ENCODE data around the gene CMTM1.

Gene CMTM1, protein sequence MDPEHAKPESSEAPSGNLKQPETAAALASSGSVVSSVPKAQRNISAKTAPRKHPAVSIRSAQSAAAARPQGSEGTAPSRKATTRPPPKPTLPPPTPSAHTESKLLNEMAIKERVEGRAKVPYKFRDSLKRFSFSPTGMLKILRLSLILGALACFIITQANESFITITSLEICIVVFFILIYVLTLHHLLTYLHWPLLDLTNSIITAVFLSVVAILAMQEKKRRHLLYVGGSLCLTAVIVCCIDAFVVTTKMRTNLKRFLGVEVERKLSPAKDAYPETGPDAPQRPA

DNA sequence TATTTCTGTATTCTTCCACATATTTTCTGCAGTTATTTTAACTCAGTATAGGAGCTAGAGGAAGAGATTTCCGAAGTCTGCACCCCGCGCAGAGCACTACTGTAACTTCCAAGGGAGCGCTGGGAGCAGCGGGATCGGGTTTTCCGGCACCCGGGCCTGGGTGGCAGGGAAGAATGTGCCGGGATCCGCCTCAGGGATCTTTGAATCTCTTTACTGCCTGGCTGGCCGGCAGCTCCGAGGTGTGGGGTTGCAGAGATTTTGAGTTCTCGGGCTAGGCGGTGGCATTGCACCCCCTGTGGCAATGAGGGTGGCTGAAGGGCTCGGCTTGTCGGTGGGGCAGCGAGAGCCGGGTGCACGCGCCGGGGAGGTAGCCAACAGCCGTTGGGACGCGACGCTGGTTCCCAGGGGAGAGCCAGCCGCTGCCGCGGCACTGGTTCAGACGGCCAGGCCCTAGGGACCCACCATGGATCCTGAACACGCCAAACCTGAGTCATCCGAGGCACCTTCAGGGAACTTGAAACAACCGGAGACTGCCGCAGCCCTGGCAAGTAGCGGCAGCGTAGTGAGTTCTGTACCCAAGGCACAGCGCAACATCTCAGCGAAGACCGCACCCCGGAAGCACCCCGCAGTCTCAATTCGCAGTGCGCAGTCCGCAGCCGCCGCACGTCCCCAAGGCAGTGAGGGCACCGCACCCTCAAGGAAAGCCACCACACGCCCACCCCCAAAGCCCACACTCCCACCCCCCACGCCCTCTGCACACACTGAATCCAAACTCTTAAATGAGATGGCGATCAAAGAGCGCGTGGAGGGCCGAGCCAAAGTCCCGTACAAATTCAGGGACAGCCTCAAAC, at the start of gene CMTM1:
TSS of gene CMTM1 (plus strand) at position 389 of the 851 bp plus-strand sequence. CDS start at position 464, 75 bp downstream.
- no peak for DNase-seq (ENCODE audit: low read depth in 2 of 2)

DNA sequence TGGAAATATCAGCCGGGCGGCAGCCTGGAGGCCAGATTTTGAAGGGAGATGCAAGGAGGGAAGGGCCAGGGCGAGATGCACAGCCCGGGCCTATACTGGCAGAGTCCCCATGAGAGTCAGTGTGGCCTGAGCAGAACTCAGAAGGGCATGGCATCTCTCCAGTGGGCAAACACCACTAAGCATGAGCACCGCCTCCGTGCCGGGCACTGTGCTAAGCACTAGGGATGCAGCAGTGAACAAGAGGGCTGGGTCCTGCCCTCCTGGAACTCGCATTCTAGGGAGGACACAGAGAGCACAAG, 49.8 kb upstream of the CMTM1 start:
- DNase-seq (ENCODE audit: low read depth in 2 of 2), result no peak

DNA sequence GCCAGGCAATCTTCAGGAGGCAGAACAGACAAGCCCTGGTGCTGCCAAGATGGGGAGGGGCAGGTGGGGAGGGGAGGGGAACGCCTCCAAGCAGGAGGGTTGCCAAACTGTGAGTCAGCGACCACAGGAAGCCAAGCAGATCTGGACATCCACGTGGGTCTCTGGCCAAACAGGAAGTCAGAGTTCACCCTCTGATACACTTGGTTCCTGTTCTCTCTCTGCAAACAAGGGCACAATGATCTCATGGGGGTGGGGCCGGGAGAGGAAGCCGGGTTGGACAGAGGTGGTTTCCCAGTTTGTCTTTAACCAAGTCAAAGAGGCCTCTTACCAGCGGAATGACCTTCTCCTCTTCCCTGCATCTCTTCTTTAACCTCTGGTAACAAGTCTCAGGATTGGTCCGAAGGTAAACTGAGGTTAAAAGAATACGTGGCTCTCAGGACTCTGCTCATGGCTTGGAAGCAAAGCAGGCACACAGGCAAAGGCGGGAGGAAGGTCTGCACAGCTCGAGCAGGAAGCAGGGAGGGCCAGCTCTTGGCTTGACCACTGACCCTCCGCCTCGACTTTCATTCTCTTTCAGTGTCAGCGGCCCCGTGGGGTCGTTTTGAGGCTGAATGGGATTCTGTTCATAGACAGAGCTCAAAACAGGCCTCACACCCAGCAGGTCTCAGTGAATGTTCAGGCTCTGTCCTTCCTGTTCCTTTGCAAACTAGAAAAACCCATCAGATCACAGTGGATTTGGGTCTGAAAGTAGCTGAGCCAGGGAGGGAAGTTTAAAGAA, 49.2 kb upstream of the CMTM1 start:
- DNase-seq (ENCODE audit: low read depth in 2 of 2), result peak; percentile 78 to 80

DNA sequence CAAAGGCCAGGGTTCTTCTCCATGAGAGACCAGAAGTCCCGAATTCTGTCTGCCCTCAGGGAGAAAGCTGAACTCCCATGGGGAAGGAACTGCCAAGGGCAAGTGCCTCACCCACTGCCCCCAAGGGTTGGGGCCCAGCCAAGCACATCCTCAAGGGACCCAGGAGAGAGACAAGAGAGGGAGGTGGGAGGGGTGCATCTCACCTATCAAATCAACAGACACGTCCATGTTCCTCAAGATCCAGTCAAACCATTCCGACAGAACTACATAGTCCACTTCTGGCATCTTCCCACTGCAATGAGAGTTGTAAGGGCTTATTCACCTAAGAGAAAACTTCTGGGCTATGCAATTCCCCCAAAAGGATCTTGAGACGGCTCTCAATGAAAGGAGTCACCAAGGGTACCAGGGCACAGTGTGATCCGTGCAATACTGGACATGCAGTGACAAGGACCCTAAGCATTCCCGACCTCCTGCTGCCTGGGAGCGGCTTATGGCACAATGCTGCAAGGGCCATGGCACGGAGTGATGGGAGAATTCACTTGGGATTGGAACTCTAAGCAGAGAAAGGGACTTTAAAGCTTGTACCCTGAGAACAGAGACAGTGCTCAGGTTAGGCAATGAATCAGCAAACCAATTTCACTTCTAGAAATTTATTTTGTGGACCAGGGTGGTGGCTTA, 48.5 kb upstream of the CMTM1 start:
- DNase-seq (ENCODE audit: low read depth in 2 of 2), result no peak

DNA sequence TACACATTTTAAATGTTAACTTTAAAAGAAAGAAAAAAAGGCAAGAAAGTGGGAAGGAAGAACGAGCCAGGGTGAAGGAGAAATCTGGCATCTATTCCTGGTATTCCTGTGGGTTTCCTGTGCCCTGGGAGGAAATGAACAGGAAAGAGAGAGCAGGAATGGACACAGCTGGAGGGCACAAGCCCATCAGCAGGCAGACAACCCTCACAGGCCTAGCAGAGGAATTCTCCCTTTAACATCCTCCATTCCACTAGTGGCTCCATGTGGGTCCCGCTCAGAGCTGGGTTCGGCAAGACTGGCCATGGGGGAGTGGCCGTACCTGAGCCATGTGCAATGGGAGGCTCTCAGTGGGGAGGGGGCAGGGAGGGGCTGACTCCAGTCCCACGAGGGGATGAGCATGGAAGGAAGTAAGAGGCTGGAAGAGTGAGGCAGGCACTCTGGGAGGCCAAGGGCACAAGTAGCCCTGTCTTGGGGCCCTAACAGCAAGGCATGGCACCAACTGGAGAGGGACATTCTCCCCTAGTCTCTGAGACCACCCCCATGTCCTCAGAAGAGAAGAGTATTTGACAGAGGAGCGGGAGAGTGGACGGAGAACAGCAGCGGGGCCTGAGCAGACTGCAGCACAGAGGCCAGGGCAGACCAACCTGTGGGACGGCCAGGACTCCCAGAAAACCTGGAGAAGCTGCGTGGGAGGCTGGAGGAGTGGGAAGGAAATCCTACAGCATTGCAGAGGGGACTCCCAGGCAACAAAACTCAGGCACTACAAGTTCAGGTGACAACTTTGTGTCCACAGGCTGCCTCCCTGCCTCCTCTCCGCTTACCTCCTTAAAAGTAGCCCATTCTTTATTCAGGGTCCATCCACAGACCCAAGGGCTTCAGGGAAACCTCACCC, 46.5 kb upstream of the CMTM1 start:
- no peak for DNase-seq (ENCODE audit: low read depth in 2 of 2)

DNA sequence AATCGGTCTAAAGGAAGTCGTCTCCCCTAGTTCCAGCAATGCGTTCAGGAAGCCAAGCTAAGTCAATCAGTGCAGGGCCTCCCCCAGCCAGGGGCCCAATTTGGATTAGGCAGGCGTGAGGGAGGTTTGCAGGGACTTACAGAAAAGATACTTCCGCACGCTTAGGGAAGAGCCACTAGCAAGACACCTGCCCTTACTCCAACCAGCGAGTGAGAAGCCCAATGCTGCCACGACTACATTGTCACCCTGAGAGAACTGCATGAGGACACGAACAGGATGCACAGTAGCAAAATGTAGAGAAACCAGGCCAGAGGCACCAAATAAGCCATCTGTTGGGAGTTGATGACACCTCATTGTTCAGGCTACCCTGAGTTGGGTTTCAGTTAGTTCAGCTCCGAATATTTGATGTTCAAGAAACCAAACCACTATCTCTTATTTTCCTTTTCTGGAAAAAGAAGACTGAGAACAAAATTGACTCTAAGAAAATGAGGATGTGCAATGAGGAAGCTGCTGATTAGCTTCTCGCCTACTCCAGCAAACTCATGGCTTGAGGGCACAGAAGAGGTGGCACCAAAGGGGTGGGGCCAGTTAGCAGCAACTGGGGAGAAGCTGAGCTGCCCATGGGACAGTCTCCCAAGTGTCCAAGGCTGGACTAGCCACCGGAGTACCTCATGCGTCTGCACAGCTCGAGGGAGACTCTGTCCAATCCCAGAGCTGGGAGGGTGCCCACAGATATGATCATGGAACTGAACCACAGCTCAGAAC, 45.7 kb upstream of the CMTM1 start:
- DNase-seq (ENCODE audit: low read depth in 2 of 2), result no peak

DNA sequence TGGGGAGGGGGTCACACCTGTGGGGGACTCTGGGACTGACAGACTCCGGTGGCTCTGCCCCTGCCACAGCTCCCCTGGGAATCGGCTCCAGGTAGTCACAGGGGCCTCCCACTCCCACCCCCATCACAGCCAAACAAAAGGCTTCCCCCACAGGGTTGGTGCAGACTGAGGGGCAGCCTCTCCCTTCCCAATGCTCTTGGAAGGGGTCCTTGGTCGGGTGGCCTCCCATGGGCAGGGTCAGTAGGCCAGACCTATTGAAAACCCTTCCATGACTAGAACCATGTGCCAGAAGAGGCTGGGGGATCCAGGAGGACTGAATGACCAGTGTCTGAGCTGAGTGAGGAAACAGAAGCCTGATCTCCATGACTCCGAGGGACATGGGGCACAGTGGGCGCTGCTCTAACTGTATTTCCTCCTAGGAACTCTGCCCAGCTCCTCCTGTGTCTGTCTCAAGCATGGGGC, 45.0 kb upstream of the CMTM1 start:
- no peak for DNase-seq (ENCODE audit: low read depth in 2 of 2)

DNA sequence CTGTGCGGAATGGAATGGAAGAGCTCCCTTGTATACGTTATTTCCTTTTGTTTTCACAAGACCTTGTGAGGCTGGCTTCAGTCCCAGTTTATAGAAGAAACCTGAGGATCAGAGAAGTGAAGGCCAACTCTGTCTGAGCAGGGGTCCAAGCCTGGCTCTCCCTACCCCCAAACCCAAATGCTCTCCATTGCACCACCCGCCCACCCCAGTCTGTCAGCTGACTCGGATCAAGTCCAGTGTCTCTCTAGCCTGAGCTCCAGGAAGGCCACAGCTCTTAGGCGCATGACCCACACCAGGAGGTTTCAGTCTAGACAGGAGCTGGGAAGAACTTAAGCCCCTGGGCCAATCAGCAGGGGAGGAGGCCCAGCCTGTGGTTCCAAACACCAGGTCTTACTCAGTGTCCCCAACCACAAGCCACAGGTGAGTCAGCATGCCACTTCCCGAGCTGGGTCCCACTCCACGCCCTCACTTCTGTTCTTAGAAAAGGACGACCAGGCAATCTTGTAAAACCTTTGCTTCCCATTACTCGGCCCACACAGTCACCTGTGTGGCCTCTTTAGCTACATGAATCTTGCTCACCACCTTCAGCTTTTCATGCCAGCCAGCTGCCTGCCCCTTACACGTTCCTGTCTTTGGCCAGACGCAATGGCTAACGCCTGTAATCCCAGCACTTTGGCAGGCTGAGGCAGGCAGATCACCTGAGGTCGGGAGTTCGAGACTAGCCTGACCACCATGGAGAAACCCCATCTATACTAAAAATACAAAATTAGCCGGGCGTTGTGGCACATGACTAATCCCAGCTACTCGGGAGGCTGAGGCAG, 44.1 kb upstream of the CMTM1 start:
- DNase-seq (ENCODE audit: low read depth in 2 of 2), result peak; percentile 93 to 95

DNA sequence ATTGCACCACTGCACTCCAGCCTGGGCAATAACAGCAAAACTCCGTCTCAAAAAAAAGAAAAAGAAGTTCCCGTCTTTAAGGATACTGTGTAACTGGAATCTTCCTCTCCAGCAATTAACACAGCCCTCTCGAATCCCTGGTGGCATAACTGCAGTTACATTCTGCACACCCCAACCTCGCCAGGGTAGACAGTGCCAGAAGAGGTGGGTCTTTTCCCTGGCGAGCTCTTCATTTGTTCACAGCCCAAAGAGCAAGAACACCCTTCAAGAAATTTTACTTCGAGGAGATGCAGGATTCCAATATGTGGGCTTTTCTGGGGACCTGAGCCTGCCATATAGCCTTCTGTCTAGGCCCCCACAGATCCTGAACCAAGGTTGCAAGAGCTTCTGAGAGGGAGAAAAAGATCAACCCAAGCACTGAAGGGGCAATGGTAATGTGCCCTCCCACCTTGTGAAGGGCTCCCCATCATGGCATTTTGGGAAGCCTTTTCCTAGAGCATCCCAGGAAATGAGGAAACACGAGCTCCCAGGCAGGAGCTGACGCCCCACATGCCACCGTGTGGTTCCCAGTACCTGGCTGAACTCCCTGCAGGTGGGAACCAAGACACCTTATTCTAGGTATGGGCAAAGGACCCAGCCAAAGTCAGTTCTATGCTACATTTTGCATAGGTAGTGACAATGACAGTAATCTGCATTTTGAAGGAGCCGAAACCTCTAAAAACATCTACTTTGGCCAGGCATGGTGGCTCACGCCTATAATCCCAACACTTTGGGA, 43.2 kb upstream of the CMTM1 start:
- DNase-seq (ENCODE audit: low read depth in 2 of 2), result no peak

DNA sequence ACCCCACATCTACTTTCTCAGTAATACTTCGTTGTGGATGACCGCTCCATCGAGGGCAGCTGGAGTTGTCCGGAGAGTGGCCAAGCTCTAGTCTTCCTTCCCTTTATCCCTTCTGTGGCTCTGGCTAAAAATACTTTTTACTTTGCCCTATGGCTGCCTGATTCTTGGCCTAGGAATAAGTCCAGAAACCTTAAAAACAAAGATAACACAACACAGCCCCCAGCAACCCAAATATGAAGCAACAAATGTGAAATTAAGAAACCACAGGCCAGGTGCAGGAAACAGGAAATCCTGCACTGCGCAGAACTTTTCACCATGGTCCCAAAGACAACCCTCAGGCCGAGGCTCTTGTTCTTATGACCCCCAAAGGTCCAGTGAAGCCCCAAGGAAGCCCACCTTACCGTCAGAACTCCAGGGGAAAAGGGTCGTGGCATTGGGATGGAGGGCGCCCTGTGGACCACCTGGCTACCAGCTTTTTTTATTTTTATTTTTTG, 42.3 kb upstream of the CMTM1 start:
- DNase-seq (ENCODE audit: low read depth in 2 of 2), result no peak

DNA sequence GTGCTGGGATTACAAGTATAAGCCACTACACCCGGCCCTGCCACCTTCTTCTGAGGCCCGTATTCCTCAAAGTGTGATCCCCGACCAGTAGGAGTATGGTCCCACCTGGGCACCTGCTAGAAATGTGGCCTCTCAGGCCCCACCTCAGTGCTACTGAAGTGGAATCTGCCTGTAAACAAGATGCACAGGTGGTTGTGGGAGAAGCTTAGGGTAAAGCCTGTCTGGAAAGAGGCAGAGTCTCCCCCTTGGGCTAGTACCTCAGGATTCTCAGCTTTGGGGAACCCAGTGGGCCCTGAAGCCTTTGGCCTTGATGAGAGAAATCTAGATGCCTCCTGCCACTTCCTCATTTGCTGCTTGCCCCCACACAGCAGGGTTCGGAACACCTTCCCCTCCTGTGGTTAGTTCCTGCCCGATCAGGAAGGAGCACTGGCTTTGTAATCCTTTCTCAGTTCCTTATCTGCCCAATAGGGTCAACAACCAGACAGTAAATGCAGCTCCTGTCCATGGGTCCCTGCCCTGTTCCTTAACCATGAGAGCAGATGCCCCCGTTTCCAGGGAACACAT, 41.6 kb upstream of the CMTM1 start:
- no peak for DNase-seq (ENCODE audit: low read depth in 2 of 2)

DNA sequence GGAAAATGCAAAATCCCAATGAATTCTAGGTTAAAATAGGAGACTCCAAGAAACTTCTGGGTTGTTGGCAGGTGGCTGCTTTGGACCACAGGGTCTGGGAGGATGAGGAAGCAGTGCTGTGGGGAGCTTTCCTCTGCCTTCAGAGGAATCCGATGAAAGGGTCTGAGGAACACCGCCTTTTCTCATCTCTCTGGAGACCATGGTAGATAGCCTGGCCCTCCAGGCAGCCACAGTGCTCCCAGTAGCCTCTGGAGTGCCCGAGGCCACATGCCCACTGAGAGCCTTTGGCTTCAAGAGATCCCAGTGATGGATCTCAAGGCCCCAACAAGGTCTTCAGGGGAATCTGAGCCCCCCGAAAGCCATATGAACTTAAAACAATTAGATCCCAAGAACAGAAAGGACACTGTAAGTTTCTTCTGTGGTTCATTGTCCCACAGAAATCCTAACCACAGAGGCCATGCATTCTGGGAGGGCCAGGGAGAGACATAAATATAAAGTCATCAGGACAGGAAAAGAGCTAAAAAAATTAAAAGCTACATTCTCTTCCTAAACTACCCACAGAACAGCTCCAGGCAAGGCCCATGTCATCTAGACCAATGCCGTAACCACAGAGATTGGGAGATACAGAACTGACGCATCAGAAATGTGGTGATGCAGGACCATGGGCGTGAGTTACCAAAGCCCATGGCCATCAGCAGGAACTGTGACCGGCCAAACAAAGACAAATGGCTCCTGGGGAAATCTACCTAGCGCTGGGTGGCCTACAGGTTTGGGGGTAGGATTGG, 40.7 kb upstream of the CMTM1 start:
- no peak for DNase-seq (ENCODE audit: low read depth in 2 of 2)

DNA sequence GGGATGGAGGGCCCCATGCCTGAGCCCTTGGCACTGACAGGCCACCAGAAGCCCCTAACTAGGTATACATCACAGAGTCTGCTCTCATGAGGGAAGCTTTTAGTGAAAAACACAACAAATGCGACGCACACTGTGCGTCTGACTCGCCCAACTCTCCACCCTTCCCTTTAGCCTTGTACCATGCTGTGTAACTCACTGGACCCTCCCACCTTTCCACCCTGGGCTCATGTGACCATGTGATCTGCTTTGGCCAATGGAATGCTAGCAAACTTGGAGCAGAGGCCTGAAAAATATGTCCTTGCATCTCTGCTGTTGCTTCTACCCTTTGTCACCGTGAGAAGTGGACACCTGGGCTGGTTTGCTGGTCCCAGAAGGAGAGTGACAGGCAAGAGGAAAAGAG, 37.9 kb upstream of the CMTM1 start:
- DNase-seq (ENCODE audit: low read depth in 2 of 2), result no peak

DNA sequence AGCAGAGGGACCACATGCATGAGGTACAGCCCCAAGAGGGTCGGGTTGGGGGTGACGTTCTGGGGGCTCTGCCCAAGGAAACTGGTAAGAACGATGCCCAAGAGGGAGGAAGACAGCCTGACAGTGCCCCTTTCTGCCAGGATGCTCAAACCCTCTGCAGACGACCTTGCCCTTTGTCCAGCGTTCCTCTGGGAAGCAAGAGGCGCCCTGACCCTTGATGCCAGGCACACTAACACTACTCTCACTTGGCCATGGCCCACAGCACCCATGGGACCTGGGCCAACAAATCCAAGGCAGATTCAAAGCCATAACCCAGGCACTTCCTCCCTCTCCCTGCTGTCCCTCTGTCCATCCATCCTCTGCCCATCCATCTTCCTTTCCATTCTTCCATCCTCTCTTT, 36.8 kb upstream of the CMTM1 start:
- no peak for DNase-seq (ENCODE audit: low read depth in 2 of 2)

DNA sequence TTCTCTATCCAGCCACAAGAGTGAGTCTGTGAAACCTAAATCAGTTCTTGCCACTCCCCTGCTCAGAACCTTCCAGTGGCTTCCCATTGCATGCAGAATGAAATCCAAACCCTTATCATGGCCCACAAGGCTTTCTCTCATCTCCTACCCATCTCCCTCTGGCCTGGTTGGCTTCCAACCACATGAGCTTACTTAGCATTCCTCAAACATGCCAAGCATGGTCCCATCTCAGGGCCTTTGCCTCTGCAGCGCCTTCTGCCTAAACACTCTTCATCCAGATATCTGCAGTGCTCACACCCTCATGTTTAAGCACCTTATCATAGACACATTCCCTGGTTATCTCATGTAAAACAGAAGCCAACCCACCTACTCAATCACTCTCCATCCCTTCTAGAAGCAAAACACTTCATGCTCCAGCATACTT, 31.9 kb upstream of the CMTM1 start:
- DNase-seq (ENCODE audit: low read depth in 2 of 2), result no peak

DNA sequence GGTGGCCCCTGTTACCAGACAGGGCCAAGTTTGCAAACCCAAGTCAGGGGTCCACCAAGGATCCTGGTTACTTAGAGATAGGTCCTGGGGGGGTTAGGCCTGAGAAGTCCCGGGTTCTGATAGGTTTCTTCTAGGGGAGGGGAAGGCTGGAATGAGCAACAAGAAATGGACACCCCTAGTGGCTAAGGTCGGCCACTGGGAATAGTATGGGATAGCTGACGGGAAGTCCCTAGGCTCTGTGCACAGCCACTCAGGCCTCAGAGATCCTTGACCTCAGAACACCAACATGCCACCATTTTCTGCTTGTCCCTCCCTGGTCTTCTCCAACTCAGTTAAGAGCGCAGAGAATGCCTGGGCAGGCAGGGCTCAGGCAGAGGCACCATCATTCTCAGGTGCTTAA, 29.7 kb upstream of the CMTM1 start:
- no peak for DNase-seq (ENCODE audit: low read depth in 2 of 2)

DNA sequence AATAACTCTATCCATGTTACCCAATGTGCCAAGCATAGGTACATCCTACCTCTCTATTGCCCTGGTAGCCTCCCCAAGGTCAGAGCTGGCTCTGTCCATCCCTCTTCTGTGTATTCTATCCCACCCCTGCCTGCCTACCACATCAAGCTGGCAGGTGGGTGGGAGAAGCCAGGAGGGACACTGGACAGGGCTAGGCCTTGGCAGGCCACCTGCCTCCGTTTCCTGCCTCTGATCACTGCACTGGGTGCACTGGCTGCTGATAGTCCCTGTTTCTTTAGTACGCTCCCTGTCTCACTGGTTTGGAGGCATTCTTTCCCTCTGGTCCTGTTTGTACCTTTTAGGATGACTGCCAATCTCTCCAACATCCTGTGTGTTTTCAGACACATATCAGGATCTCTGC, 29.0 kb upstream of the CMTM1 start:
- DNase-seq (ENCODE audit: low read depth in 2 of 2), result no peak

Measured in stimulated activated CD8-positive, alpha-beta memory T cell treated with anti-CD3 and anti-CD28 coated beads, Interleukin-15, amount 100 ng/mL, for 48 hours (primary cell).